Neural progenitor cell (in vitro differentiated cells): ENCODE measurements around the gene SLIT1.

Source experiments
- EZH2 ChIP-seq: fragments of 200-600 bp; sonication (generic); IDR thresholded peaks from 2 replicates; pipeline ENCODE4 v1.6.1; 2017; ENCODE audit warnings: antibody characterized with exemption, mild to moderate bottlenecking, moderate library complexity
- TF ChIP-seq, protein P1 (sequence below): fragments of 200-600 bp; sonication (generic); IDR thresholded peaks from 2 replicates; pipeline ENCODE4 v1.5.1; 2017; ENCODE audit warnings: antibody characterized with exemption, mild to moderate bottlenecking

GRCh38 chr10:97222326-97222961 lies 36.7 kb upstream of the SLIT1 start:
- TF ChIP-seq, protein P1, sequence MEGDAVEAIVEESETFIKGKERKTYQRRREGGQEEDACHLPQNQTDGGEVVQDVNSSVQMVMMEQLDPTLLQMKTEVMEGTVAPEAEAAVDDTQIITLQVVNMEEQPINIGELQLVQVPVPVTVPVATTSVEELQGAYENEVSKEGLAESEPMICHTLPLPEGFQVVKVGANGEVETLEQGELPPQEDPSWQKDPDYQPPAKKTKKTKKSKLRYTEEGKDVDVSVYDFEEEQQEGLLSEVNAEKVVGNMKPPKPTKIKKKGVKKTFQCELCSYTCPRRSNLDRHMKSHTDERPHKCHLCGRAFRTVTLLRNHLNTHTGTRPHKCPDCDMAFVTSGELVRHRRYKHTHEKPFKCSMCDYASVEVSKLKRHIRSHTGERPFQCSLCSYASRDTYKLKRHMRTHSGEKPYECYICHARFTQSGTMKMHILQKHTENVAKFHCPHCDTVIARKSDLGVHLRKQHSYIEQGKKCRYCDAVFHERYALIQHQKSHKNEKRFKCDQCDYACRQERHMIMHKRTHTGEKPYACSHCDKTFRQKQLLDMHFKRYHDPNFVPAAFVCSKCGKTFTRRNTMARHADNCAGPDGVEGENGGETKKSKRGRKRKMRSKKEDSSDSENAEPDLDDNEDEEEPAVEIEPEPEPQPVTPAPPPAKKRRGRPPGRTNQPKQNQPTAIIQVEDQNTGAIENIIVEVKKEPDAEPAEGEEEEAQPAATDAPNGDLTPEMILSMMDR, result peak; percentile 19
- TF ChIP-seq EZH2, result no peak
